ENCODE results near the gene ASTN2. TPM values are rescaled to one million over a fixed set of nuclear protein-coding genes. Genes with fewer than 3 reads are reported as not detected.

The ASTN2 gene
- polyA plus RNA-seq, 1 donor from 2014 or later = 6.8 TPM

DNA sequence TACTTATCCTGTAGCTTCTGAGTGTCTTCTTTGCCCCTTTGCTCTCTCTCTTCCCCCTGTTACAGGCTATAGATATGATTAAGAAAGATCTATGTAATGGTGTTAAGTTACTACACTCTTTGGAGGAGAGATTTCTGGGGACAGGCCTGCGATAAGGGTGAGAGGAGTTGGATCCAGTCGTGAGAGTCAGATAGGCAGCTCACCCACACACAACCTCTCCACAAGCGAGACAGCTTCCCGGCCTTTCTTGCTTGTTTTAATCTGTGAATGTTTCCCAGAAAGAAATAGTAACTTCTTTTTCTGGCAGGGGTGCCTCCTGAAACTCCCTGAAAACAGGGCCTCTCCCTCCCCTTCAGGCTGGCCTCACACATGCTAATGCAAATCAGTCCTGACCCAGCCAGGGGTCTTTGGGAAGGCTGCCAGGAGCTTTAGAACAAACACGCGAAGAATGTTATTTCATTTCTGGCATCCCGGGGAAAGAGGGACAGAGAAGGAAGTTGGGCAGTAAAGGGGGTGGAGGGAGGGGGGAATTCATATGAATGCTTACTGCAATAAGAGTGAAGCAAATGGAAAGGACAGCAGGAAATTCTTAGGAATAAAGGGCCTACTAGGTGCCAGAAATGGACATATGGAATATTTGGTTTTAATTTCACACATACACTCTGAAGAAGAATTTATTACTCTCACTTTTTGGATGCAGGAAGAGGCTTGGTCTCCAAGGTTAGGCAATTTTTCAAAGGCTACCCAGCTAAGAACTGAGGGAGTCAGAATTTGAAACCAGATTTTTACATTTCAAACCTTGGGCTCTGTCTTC, 943.6 kb downstream of the ASTN2 start:
- Histone ChIP-seq H3K36me3 (ENCODE audit: insufficient read depth, low read length) (no peaks in the 10 kb centered on the region), H2AFZ (ENCODE audit: low read depth, low read length) (no peak overlapping the region), H3K79me2 (replicated peaks; ENCODE audit: insufficient read depth, low read length) (no peaks in the 10 kb centered on the region), H3K9me2 (ENCODE audit: insufficient read depth, low read length) (no peaks in the 10 kb centered on the region), H3K9me3 (ENCODE audit: low read length) (no peaks in the 10 kb centered on the region), H3K4me2 (ENCODE audit: low read length) (no peak overlapping the region), H3K27ac (ENCODE audit: low read length) (no peak overlapping the region), H3K27me3 (ENCODE audit: insufficient read depth, low read depth, low read length) (no peaks in the 10 kb centered on the region), H3F3A (ENCODE audit: insufficient read depth, low read length, poor library complexity, severe bottlenecking) (no peaks in the 10 kb centered on the region), H3K9ac (ENCODE audit: low read length) (no peak overlapping the region), H4K20me1 (ENCODE audit: insufficient read depth) (no peaks in the 10 kb centered on the region), H3K4me3 (ENCODE audit: low read length) (no peak overlapping the region)
- TF ChIP-seq MXI1 (conservative IDR thresholded peaks at IDR 0.05; ENCODE audit: poor library complexity, severe bottlenecking) (no peak), SMC3 (conservative IDR thresholded peaks at IDR 0.05; ENCODE audit: poor library complexity) (no peak), POLR2AphosphoS5 (IDR thresholded peaks at IDR 0.05) (no peak), EP300 (conservative IDR thresholded peaks at IDR 0.05; ENCODE audit: poor library complexity, severe bottlenecking) (no peak), RAD21 (conservative IDR thresholded peaks at IDR 0.05) (no peak), TAF1 (IDR thresholded peaks at IDR 0.05; ENCODE audit: low read depth) (no peak), EZH2 (IDR thresholded peaks at IDR 0.05; ENCODE audit: borderline replicate concordance, insufficient read depth, low read length, poor library complexity, severe bottlenecking) (no peak)
- TF ChIP-seq, protein P1, sequence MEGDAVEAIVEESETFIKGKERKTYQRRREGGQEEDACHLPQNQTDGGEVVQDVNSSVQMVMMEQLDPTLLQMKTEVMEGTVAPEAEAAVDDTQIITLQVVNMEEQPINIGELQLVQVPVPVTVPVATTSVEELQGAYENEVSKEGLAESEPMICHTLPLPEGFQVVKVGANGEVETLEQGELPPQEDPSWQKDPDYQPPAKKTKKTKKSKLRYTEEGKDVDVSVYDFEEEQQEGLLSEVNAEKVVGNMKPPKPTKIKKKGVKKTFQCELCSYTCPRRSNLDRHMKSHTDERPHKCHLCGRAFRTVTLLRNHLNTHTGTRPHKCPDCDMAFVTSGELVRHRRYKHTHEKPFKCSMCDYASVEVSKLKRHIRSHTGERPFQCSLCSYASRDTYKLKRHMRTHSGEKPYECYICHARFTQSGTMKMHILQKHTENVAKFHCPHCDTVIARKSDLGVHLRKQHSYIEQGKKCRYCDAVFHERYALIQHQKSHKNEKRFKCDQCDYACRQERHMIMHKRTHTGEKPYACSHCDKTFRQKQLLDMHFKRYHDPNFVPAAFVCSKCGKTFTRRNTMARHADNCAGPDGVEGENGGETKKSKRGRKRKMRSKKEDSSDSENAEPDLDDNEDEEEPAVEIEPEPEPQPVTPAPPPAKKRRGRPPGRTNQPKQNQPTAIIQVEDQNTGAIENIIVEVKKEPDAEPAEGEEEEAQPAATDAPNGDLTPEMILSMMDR (IDR thresholded peaks at IDR 0.05; ENCODE audit: poor library complexity, severe bottlenecking) = no peak
- TF ChIP-seq, protein P2, sequence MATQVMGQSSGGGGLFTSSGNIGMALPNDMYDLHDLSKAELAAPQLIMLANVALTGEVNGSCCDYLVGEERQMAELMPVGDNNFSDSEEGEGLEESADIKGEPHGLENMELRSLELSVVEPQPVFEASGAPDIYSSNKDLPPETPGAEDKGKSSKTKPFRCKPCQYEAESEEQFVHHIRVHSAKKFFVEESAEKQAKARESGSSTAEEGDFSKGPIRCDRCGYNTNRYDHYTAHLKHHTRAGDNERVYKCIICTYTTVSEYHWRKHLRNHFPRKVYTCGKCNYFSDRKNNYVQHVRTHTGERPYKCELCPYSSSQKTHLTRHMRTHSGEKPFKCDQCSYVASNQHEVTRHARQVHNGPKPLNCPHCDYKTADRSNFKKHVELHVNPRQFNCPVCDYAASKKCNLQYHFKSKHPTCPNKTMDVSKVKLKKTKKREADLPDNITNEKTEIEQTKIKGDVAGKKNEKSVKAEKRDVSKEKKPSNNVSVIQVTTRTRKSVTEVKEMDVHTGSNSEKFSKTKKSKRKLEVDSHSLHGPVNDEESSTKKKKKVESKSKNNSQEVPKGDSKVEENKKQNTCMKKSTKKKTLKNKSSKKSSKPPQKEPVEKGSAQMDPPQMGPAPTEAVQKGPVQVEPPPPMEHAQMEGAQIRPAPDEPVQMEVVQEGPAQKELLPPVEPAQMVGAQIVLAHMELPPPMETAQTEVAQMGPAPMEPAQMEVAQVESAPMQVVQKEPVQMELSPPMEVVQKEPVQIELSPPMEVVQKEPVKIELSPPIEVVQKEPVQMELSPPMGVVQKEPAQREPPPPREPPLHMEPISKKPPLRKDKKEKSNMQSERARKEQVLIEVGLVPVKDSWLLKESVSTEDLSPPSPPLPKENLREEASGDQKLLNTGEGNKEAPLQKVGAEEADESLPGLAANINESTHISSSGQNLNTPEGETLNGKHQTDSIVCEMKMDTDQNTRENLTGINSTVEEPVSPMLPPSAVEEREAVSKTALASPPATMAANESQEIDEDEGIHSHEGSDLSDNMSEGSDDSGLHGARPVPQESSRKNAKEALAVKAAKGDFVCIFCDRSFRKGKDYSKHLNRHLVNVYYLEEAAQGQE (IDR thresholded peaks at IDR 0.05; ENCODE audit: borderline replicate concordance) = no peak

DNA sequence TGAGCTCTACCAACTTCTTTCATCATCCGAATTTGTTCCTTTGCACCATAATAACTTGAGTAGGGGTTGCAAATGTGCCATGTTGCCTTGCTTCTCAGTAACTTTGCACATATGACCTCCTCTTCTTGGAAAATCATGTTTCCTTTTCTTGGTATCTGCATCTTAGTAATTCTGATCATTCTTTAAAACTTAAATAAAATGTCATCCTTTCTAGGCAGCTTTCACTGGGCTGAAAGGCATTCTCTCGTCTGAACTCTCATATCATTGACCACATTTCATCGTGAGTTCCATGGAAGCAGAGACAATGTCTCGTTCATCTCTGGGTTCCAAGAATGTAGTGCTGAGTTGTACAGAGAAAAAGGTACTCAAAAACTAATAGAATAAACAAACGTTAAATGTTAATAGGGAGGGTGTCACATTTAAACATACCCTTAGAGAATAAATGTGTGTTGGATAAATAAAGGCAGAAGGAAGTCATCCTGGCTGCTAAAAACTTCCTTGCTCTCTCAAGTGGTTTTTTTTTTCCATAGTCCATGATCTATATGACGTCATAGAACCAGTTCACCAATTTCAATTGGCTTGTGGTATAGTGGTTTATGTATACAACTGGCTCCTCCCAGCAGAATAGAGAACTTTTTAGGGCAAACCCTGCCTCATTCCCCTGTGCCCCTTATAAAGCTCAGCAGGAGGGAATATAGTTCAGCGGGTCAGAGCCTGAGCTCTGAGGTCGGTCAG, 945.9 kb downstream of the ASTN2 start:
- Histone ChIP-seq H3K27ac (ENCODE audit: low read length) (no peak overlapping the region), H4K20me1 (ENCODE audit: insufficient read depth) (no peaks in the 10 kb centered on the region), H3K4me2 (ENCODE audit: low read length) (no peak overlapping the region), H3K9ac (ENCODE audit: low read length) (no peak overlapping the region), H3K9me2 (ENCODE audit: insufficient read depth, low read length) (no peaks in the 10 kb centered on the region), H3K36me3 (ENCODE audit: insufficient read depth, low read length) (no peaks in the 10 kb centered on the region), H3K4me3 (ENCODE audit: low read length) (no peak overlapping the region), H3F3A (ENCODE audit: insufficient read depth, low read length, poor library complexity, severe bottlenecking) (no peaks in the 10 kb centered on the region), H2AFZ (ENCODE audit: low read depth, low read length) (no peak overlapping the region), H3K9me3 (ENCODE audit: low read length) (no peaks in the 10 kb centered on the region), H3K27me3 (ENCODE audit: insufficient read depth, low read depth, low read length) (no peaks in the 10 kb centered on the region), H3K79me2 (replicated peaks; ENCODE audit: insufficient read depth, low read length) (no peaks in the 10 kb centered on the region)
- no peak for TF ChIP-seq RAD21 (conservative IDR thresholded peaks at IDR 0.05)
- TF ChIP-seq, protein P2 (IDR thresholded peaks at IDR 0.05; ENCODE audit: borderline replicate concordance) = no peak
- TF ChIP-seq SMC3 (conservative IDR thresholded peaks at IDR 0.05; ENCODE audit: poor library complexity) = no peak
- no peak for TF ChIP-seq EP300 (conservative IDR thresholded peaks at IDR 0.05; ENCODE audit: poor library complexity, severe bottlenecking)
- no peak for TF ChIP-seq TAF1 (IDR thresholded peaks at IDR 0.05; ENCODE audit: low read depth)
